ENCODE measurements around the gene MBIP. TPM values are rescaled to one million over a fixed set of nuclear protein-coding genes. Genes with fewer than 3 reads are reported as not detected.

Gene MBIP
- total and polyA plus RNA-seq, 4 donors = 8.1 to 17.5 (median 10.3) TPM

DNA sequence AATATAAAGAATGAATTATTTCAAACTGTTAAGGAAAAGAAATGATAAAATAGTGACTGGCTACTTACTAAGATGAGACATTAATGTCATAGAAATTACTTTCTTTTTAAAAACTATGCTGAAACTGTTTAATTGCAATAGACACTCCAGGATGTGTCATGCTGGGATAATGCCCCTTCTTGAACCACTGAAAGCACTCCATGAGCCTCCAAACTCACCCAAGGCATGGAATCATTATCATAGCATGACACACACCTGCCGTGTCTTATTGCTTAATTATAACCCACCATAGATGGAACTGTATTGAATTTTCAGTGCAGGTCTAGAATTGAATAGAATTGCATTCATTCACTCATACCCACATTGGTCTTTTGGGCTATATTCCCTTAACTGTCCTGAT lies 4.3 kb downstream of the MBIP start:
- H3K27me3 ChIP-seq (ENCODE audit: control insufficient read depth in 4 of 4, insufficient read depth in 4 of 4, low read length in 3 of 4) = no peaks in the 10 kb centered on the region
- no peak overlapping the region for H3K27ac ChIP-seq (ENCODE audit: low read depth in 1 of 2, low read length in 2 of 2)
- H3K9ac ChIP-seq (ENCODE audit: low read depth in 1 of 2, low read length in 2 of 2) = no peak overlapping the region
- H3K4me1 ChIP-seq (ENCODE audit: control insufficient read depth in 4 of 4, insufficient read depth in 4 of 4, low read length in 3 of 4) = peaks cover 3 to 14% (median 5%) of the 10 kb centered on the region in 4 donors
- no peaks in the 10 kb centered on the region for H3K9me3 ChIP-seq (ENCODE audit: control insufficient read depth in 4 of 4, low read length in 3 of 4)
- TF ChIP-seq RXRA (IDR thresholded peaks at IDR 0.05) (no peak), RAD21 (IDR thresholded peaks at IDR 0.05) (no peak), FOXA1 (IDR thresholded peaks at IDR 0.05) (no peak), GABPA (IDR thresholded peaks at IDR 0.05 in 1 of 2, conservative IDR thresholded peaks at IDR 0.05 in 1 of 2) (no peak)
- TF ChIP-seq, protein P1, sequence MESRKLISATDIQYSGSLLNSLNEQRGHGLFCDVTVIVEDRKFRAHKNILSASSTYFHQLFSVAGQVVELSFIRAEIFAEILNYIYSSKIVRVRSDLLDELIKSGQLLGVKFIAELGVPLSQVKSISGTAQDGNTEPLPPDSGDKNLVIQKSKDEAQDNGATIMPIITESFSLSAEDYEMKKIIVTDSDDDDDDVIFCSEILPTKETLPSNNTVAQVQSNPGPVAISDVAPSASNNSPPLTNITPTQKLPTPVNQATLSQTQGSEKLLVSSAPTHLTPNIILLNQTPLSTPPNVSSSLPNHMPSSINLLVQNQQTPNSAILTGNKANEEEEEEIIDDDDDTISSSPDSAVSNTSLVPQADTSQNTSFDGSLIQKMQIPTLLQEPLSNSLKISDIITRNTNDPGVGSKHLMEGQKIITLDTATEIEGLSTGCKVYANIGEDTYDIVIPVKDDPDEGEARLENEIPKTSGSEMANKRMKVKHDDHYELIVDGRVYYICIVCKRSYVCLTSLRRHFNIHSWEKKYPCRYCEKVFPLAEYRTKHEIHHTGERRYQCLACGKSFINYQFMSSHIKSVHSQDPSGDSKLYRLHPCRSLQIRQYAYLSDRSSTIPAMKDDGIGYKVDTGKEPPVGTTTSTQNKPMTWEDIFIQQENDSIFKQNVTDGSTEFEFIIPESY (IDR thresholded peaks at IDR 0.05) = no peak
- no peak for DNase-seq (ENCODE audit: low spot score)
- 93% methylated on average over 1 of the region's 1 CpG for WGBS
- peaks cover 2 to 7% (median 5%) of the 10 kb centered on the region in 4 donors for H3K36me3 ChIP-seq (ENCODE audit: control insufficient read depth in 4 of 4, insufficient read depth in 3 of 4, low read depth in 1 of 4, low read length in 3 of 4)
- no peak overlapping the region for H3K4me3 ChIP-seq (ENCODE audit: low read depth in 1 of 3, low read length in 3 of 3)

DNA sequence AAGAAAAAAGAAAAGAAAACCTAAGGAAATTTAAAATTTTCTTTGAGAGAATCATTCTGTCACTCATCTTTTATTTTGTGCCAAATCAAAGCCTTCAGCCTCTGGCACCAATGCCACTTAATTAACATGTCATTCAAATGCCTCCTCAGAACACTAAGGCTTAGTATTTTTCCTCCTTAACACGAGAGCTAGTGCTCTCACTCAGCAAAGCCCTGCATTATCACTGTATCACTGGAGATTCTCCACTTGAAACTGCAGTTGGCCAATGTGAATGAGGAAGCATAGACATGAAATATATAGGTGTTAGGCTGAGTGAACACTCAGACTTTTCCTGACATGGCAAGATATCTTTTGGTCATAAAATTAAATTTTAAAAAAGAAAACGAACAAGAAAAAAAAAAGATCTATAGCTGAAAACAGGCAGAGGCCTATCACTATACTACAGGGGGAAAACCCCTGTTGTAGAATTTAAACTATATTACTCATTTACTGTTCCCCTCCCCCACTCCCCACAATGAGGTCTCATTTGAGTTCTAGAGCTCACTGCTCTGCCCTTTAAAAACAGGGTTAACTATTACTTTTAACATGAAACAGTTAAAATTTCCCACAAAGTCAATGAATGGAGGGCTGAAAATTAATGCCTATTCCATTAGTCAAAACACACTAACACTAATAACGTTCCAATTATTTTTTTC lies 5.1 kb downstream of the MBIP start:
- WGBS = 77% methylated on average over 3 of the region's 3 CpGs
- DNase-seq (ENCODE audit: low spot score) = no peak
- H3K27ac ChIP-seq (ENCODE audit: low read depth in 1 of 2, low read length in 2 of 2) = no peak overlapping the region
- H3K27me3 ChIP-seq (ENCODE audit: control insufficient read depth in 4 of 4, insufficient read depth in 4 of 4, low read length in 3 of 4) = no peaks in the 10 kb centered on the region
- TF ChIP-seq RAD21 (IDR thresholded peaks at IDR 0.05) (no peak), TAF1 (conservative IDR thresholded peaks at IDR 0.05) (no peak), GABPA (IDR thresholded peaks at IDR 0.05 in 1 of 2, conservative IDR thresholded peaks at IDR 0.05 in 1 of 2) (no peak), SP1 (IDR thresholded peaks at IDR 0.05) (no peak)
- TF ChIP-seq, protein P2, sequence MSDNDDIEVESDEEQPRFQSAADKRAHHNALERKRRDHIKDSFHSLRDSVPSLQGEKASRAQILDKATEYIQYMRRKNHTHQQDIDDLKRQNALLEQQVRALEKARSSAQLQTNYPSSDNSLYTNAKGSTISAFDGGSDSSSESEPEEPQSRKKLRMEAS (IDR thresholded peaks at IDR 0.05) = no peak
- H3K9ac ChIP-seq (ENCODE audit: low read depth in 1 of 2, low read length in 2 of 2) = no peak overlapping the region
- no peak overlapping the region for H3K4me3 ChIP-seq (ENCODE audit: low read depth in 1 of 3, low read length in 3 of 3)
- H3K4me1 ChIP-seq (ENCODE audit: control insufficient read depth in 4 of 4, insufficient read depth in 4 of 4, low read length in 3 of 4) = peaks cover 3 to 10% (median 4%) of the 10 kb centered on the region in 4 donors
- no peaks in the 10 kb centered on the region for H3K9me3 ChIP-seq (ENCODE audit: control insufficient read depth in 4 of 4, low read length in 3 of 4)
- peaks cover 2 to 15% (median 11%) of the 10 kb centered on the region in 4 donors for H3K36me3 ChIP-seq (ENCODE audit: control insufficient read depth in 4 of 4, insufficient read depth in 3 of 4, low read depth in 1 of 4, low read length in 3 of 4)

DNA sequence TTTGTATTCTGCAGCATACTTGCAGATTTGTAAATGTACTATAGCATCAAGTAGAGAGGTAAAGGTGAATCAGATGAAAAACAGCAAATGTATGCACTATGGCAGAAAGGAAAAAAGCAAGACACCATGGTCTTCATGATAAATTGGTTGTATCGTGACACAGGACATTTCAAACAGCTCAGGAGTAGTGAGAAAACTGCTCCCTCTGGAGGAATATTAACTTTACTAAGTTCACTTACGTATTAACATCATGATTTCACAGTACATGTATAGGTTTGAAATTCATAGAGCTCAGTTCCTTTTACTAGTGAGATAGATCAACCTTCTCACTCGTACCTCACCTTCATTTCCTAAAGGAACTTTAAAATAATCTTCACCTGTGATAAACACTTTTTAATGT lies 6.5 kb downstream of the MBIP start:
- H3K27ac ChIP-seq (ENCODE audit: low read depth in 1 of 2, low read length in 2 of 2) = no peak overlapping the region
- no peak overlapping the region for H3K4me3 ChIP-seq (ENCODE audit: low read depth in 1 of 3, low read length in 3 of 3)
- WGBS = 93% methylated on average over 3 of the region's 3 CpGs
- H3K27me3 ChIP-seq (ENCODE audit: control insufficient read depth in 4 of 4, insufficient read depth in 4 of 4, low read length in 3 of 4) = no peaks in the 10 kb centered on the region
- no peaks in the 10 kb centered on the region for H3K9me3 ChIP-seq (ENCODE audit: control insufficient read depth in 4 of 4, low read length in 3 of 4)
- no peak for DNase-seq (ENCODE audit: low spot score)
- peaks cover 2 to 26% (median 17%) of the 10 kb centered on the region in 4 donors for H3K36me3 ChIP-seq (ENCODE audit: control insufficient read depth in 4 of 4, insufficient read depth in 3 of 4, low read depth in 1 of 4, low read length in 3 of 4)
- no peak overlapping the region for H3K9ac ChIP-seq (ENCODE audit: low read depth in 1 of 2, low read length in 2 of 2)
- TF ChIP-seq, protein P3, sequence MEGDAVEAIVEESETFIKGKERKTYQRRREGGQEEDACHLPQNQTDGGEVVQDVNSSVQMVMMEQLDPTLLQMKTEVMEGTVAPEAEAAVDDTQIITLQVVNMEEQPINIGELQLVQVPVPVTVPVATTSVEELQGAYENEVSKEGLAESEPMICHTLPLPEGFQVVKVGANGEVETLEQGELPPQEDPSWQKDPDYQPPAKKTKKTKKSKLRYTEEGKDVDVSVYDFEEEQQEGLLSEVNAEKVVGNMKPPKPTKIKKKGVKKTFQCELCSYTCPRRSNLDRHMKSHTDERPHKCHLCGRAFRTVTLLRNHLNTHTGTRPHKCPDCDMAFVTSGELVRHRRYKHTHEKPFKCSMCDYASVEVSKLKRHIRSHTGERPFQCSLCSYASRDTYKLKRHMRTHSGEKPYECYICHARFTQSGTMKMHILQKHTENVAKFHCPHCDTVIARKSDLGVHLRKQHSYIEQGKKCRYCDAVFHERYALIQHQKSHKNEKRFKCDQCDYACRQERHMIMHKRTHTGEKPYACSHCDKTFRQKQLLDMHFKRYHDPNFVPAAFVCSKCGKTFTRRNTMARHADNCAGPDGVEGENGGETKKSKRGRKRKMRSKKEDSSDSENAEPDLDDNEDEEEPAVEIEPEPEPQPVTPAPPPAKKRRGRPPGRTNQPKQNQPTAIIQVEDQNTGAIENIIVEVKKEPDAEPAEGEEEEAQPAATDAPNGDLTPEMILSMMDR (IDR thresholded peaks at IDR 0.05; ENCODE audit: low read depth, low read length, missing input control) = no peak
- no peak for TF ChIP-seq HNF4G (IDR thresholded peaks at IDR 0.05)
- TF ChIP-seq, protein P4, sequence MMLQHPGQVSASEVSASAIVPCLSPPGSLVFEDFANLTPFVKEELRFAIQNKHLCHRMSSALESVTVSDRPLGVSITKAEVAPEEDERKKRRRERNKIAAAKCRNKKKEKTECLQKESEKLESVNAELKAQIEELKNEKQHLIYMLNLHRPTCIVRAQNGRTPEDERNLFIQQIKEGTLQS (IDR thresholded peaks at IDR 0.05) = no peak
- no peak for TF ChIP-seq RAD21 (IDR thresholded peaks at IDR 0.05)
- no peak for TF ChIP-seq SP1 (IDR thresholded peaks at IDR 0.05)
- no peak for TF ChIP-seq EGR1 (IDR thresholded peaks at IDR 0.05; ENCODE audit: low read depth in 2 of 2)
- no peak for TF ChIP-seq JUND (IDR thresholded peaks at IDR 0.05)
- peaks cover 3 to 5% (median 4%) of the 10 kb centered on the region in 4 donors for H3K4me1 ChIP-seq (ENCODE audit: control insufficient read depth in 4 of 4, insufficient read depth in 4 of 4, low read length in 3 of 4)

All from liver (tissue), 9 donors.